ENCODE data around the gene KPNB1. TPM values are rescaled to one million over a fixed set of nuclear protein-coding genes. Genes with fewer than 3 reads are reported as not detected.

KPNB1 gene
- total RNA-seq: 208 and 253 TPM in 2 replicates

DNA sequence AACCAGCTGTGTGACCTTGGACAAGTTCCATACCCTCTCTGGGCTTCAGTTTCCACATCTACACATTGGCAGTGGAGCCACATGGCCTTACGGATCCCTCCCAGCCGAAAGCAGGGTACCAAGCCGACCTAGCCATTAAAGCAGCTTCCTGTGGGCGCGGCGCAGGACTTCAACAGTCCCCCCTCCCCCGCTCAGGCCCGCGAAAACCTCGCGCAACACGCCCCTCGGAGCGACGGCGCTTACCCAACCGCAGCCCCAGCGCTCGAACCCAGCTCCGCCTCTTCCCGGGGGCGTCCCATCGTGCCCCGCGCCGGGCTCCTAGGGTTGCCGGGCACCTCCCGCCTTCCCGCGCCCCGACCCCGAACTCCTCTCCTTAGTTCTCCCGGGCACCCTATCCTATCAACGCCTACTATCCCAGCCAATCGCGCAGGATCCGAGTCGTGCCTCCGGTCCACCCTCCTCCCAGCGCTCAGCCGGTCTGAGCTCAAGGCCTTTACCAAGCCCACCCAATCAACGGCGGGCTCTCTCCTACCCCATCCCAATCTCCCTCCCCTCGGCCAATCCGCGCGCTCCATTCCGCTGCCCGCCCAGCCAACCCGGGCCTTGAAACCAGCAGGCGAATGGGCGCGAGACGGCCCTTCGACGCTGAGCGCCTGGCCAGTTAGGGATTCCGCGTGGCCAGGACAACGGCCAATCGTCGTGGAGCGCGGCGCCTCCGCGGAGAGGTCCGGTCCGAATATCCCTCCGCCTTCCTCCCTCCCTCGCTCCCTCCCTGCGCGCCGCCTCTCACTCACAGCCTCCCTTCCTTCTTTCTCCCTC, at the start of gene KPNB1:
Gene KPNB1 (plus strand): TSS at position 767 of the 819 bp plus-strand sequence. CDS start 326 bp downstream, outside the sequence.

DNA sequence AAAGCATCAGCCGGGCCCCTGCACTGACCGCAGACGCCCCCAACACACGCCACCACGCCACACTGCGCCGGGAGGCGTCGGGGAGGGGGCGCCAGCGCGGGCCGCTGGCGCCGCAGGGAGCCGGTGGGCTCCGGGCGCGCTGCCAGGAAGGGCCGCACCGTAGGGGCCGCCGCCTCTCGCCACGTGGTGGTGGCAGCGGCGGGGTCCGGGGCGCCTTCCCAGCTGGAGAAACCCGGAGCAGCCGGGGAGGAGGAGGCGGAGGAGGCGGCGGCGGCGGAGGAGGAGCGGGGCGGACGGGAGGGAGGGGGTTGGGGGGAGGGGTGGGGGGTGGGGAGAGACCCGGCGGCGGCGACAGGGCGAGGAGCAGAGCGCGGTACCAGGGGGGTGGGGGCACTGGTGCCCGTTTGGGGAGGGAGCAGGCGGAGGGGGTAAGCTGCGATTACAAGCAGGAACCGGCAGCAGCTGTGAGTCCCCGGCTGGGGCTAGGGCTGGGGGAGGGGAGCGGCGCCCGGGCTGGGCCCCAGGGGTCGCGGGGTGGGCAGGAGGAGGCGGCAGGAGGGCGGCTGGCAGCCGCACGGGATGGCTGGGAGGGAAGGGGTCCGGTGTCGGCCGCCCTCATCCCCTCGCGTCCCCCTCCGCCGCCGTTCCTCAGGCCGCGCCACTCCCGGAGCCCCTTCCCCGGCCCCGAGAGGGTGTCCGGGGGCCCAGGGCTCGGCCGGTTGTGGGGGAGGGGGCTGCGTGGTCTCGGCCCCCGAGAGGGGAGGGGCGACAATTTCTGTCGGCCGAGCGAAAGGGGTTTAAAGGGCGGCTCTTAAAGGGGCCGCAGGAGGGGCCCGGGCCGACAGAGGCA, 44.2 kb downstream of the KPNB1 start, which contains the start of gene TBKBP1:
Gene TBKBP1 (plus strand): TSS at position 431 of the 850 bp plus-strand sequence. CDS start 1,952 bp downstream, outside the sequence.

DNA sequence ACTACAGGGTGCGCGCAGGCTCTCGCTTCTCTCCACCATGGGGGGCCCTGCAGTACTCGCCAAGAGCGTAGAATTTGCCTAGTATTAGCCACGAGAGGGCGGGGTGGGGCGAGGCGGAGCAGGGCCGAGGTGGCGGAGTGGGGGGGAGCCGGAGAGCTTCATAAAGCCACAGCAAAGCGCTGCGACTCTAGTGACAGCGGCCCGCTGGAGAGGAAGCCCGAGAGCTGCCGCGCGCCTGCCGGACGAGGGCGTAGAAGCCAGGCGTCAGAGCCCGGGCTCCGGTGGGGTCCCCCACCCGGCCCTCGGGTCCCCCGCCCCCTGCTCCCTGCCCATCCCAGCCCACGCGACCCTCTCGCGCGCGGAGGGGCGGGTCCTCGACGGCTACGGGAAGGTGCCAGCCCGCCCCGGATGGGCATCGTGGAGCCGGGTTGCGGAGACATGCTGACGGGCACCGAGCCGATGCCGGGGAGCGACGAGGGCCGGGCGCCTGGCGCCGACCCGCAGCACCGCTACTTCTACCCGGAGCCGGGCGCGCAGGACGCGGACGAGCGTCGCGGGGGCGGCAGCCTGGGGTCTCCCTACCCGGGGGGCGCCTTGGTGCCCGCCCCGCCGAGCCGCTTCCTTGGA, 83.4 kb downstream of the KPNB1 start, which contains the start of gene TBX21:
Gene TBX21 (plus strand): TSS at position 190 of the 627 bp plus-strand sequence. CDS start 219 bp downstream, at position 409.

Small RNA genes within 50 kb of the gene (small RNA-seq; reads per million reads assigned to genes)
- gene AC015674.1: not detected

Other genes with a start within 250 kb of the KPNB1 start
- 143 and 216 TPM in 2 replicates for gene NPEPPS, start 118.8 kb upstream of the KPNB1 start, total RNA-seq
- gene TBKBP1, start 44.2 kb downstream of the KPNB1 start, total RNA-seq: 13.0 and 20.4 TPM in 2 replicates
- gene TBX21, start 83.3 kb downstream of the KPNB1 start, total RNA-seq: not detected in 2 replicates
- gene OSBPL7, start 171.9 kb downstream of the KPNB1 start, total RNA-seq: 20.4 and 31.0 TPM in 2 replicates
- 42.5 and 56.5 TPM in 2 replicates for gene MRPL10, start 181.6 kb downstream of the KPNB1 start, total RNA-seq
- not detected in 2 replicates for gene LRRC46, start 181.8 kb downstream of the KPNB1 start, total RNA-seq
- 42.1 and 51.8 TPM in 2 replicates for gene SCRN2, start 191.4 kb downstream of the KPNB1 start, total RNA-seq
- 1.8 and 2.7 TPM in 2 replicates for gene SP6, start 201.2 kb downstream of the KPNB1 start, total RNA-seq
- 2.4 and 3.1 TPM in 2 replicates for gene SP2, start 246.3 kb downstream of the KPNB1 start, total RNA-seq